ENCODE measurements around the gene UBE3C.
"Not testable (repeated sequence)": the region's sequence is repeated elsewhere in the genome, so short reads cannot be mapped to it uniquely, and the experiment has no call there.

Gene UBE3C

DNA sequence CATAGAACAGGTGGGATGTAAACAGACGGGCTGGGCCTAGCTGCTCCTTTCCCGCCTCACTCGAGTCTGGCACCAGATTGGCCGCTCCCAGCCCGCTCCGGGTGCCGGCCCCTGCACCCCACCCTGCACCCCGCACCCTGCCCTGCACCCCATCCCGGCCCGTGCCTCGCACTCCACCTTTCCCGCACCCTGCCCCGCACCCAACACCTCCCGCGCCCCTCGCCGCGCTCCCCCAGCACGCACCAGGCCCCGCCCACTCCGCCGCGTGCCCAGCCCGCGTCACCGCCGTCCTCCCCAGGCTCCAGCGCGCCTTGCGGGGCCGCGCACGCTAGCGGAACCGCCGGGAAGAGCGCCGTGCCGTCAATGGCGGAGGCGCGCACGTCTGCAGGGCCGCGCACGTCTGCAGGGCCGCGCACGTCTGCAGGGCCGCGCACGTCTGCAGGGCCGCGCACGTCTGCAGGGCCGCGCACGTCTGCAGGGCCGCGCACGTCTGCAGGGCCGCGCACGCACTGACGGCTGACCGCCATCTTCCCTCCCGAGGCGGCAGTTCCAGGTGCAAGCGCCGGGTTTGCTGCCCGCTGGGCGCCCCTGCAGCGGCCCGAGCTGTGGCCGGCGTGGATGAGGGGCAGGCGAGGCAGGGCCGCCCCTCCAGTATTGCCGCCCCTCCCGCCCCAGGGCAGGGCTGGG lies at the start of gene UBE3C:
Gene UBE3C, plus strand, starts transcription at position 503 of the 687 bp plus-strand sequence. CDS start 347 bp downstream, outside the sequence.
- H3K4me3 Mint-ChIP-seq: peak within 1 kb of the TSS; percentile 81
- peaks cover 36% of the 10 kb centered on the region for H3K4me1 Mint-ChIP-seq (ENCODE audit: low read depth)
- peak within 1 kb of the TSS; percentile 94 for H3K27ac Mint-ChIP-seq
- peaks cover 16% of the 10 kb centered on the region for H3K36me3 Mint-ChIP-seq (ENCODE audit: low read depth)
- H3K27me3 Mint-ChIP-seq (ENCODE audit: low read depth): no peaks in the 10 kb centered on the region
- H3K9me3 Mint-ChIP-seq: no peaks in the 10 kb centered on the region

DNA sequence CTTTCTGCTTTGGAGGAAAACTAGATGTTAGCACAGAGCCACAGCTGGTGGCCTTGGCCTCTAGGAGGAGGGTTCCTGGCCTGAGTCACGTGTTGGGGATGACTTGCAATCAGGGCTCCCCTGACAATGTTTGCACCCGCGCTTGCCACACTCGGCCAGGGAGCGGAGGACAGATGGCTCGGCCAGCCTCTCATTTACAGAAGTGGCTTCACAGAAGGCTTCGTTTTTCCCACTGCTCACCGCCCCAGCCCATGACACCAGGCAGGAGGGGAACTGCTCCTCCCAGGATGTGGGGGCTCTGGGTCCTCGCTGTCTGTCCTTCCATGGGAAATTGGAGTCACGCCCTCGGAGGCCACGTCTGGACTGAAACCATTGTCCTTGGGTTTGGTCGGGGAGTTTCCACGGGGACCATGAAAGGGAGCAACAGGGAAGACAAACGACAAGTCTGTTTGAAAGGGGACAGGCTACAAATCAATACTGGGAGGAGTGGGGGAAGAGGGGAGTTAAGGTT lies 49.6 kb upstream of the UBE3C start:
- H3K4me3 Mint-ChIP-seq: no peak overlapping the region
- H3K27me3 Mint-ChIP-seq (ENCODE audit: low read depth): no peaks in the 10 kb centered on the region
- H3K27ac Mint-ChIP-seq: peak overlapping the region; percentile 24
- no peaks in the 10 kb centered on the region for H3K4me1 Mint-ChIP-seq (ENCODE audit: low read depth)
- no peaks in the 10 kb centered on the region for H3K36me3 Mint-ChIP-seq (ENCODE audit: low read depth)
- H3K9me3 Mint-ChIP-seq: peaks cover 5% of the 10 kb centered on the region

DNA sequence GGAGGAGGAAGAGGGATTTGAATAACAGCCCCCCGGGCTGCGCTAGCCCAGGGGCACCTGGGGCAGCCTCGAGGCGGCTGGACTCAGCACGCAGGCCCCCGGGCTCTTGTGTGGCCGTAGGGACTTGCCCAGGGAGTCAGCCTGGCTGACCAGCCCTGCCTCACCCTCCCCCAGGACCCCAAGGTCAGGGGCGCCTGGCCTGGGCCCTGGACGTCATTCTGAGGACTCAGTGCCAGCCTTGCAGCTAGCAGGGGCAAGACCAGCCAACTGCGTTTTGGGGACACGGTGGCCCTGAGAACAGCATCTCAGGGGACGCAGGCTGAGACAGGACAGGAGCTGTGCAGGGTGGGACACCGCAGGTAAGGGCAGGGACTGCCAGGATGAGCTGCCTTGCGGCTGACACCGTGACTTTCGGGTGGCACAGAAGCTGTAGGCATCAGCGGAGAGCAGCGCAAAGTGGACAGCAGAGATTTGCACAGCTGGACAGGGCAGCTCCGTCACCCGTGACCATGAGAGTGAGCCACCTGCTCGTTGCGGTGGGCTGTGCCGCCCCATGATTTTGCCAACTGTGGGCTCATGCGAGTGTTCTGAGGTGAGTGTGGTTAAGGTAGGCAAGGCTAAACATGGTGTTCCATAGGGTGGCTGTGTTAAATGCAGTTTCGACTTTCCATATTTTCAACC lies 48.1 kb upstream of the UBE3C start:
- Mint-ChIP-seq H3K9me3 (peaks cover 5% of the 10 kb centered on the region), H3K27ac (no peak overlapping the region), H3K36me3 (ENCODE audit: low read depth) (no peaks in the 10 kb centered on the region), H3K27me3 (ENCODE audit: low read depth) (no peaks in the 10 kb centered on the region), H3K4me1 (ENCODE audit: low read depth) (no peaks in the 10 kb centered on the region), H3K4me3 (no peak overlapping the region)

DNA sequence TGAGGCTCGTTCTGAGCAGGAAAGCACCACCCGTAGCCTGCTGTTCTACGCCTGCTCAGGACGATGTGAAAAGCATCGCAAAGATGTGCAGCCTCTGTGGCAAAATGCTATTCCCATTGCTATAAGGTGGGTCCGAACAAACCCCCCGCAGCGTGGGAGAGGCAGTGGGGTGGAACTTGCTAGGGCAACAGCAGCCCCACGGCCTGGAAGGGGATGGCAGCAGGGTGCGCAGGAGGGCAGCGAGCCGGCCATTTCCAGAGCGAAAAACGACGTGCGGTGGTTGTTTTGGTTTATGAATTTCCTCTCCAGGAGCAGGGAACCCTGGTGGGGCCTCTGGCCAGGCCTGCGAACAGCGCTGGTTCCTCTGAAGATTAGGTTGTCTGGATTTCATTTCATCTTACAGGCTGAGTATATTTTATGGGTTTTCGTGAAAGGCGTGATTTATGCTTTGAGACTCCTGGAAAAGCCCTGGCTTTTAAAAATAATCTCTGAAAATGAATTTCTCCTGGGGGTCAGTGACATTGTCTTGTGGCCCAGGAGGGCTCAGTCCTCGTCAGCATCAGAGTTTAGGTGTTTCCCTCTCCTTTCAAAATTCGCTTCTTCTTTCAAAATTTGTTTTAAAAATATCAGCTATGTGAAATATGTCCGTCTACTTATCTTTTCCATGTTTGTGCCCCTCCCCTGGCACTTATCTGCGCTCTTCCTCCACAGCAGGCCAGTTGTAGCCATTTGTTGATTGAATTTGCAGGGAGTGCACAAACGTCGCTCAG lies 42.3 kb upstream of the UBE3C start:
- Mint-ChIP-seq H3K4me3 (no peak overlapping the region), H3K9me3 (peaks cover 5% of the 10 kb centered on the region), H3K27me3 (ENCODE audit: low read depth) (no peaks in the 10 kb centered on the region), H3K36me3 (ENCODE audit: low read depth) (no peaks in the 10 kb centered on the region), H3K4me1 (ENCODE audit: low read depth) (no peaks in the 10 kb centered on the region), H3K27ac (no peak overlapping the region)

DNA sequence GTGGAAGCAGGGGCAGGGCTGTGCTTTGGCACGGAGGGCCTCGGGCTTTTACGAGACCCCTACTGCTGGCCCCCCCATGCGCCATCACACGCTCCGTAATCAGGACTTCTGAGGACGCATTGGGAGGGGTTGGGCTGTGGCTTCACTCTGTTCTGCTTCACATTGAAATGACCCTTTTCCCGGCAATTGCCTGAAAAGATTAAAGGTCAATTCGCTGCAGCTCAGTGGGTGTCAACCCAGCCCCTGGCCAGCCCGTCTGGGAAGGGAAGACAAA lies 41.7 kb upstream of the UBE3C start:
- Mint-ChIP-seq H3K27me3 (ENCODE audit: low read depth) (no peaks in the 10 kb centered on the region), H3K4me3 (no peak overlapping the region), H3K9me3 (peaks cover 5% of the 10 kb centered on the region), H3K27ac (no peak overlapping the region), H3K36me3 (ENCODE audit: low read depth) (no peaks in the 10 kb centered on the region), H3K4me1 (ENCODE audit: low read depth) (no peaks in the 10 kb centered on the region)

DNA sequence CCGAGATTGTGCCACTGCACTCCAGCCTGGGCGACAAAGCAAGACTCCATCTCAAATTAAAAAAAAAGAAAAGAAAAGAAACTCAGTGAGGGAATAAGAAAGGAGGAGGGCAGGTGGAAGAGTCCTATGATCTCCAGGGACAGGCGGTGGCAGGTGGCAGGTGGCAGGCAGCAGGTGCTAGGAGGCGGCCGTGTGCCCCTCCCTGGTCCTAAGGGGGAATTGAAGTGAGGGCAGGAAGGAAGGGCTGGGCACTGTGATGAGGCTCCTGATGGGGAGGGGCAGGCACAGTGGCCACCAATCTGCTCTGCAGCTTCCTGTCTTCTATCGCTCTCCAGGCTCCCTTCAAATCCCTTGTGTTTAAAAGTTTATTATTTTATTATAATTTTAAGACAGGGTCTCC lies 41.2 kb upstream of the UBE3C start:
- Mint-ChIP-seq H3K27ac (no peak overlapping the region), H3K36me3 (ENCODE audit: low read depth) (no peaks in the 10 kb centered on the region), H3K4me1 (ENCODE audit: low read depth) (no peaks in the 10 kb centered on the region), H3K4me3 (no peak overlapping the region), H3K27me3 (ENCODE audit: low read depth) (no peaks in the 10 kb centered on the region), H3K9me3 (peaks cover 7% of the 10 kb centered on the region)

DNA sequence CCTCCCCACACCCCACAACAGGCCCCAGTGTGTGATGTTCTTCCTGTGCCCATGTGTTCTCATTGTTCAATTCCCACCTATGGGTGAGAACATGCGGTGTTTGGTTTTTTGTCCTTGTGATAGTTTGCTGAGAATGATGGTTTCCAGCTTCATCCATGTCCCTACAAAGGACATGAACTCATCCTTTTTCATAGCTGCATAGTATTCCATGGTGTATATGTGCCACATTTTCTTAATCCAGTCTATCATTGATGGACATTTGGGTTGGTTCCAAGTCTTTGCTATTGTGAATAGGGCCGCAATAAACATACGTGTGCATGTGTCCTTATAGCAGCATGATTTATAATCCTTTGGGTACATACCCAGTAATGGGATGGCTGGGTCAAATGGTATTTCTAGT lies 38.7 kb upstream of the UBE3C start:
- not testable (repeated sequence) for H3K4me3 Mint-ChIP-seq

DNA sequence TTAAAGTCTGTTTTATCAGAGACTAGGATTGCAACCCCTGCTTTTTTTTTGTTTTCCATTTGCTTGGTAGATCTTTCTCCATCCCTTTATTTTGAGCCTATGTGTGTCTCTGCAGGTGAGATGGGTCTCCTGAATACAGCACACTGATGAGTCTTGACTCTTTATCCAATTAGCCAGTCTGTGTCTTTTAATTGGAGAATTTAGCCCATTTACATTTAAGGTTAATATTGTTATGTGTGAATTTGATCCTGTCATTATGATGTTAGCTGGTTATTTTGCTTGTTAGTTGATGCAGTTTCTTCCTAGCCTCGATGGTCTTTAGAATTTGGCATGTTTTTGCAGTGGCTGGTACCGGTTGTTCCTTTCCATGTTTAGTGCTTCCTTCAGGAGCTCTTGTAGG lies 35.1 kb upstream of the UBE3C start:
- not testable (repeated sequence) for H3K4me1 Mint-ChIP-seq (ENCODE audit: low read depth); H3K27me3 Mint-ChIP-seq (ENCODE audit: low read depth)
- peaks cover 16% of the 10 kb centered on the region for H3K9me3 Mint-ChIP-seq

More for the DNA sequence above, 38.7 kb upstream of the UBE3C start:
- H3K9me3 Mint-ChIP-seq; H3K27ac Mint-ChIP-seq; H3K27me3 Mint-ChIP-seq (ENCODE audit: low read depth); H3K36me3 Mint-ChIP-seq (ENCODE audit: low read depth); H3K4me1 Mint-ChIP-seq (ENCODE audit: low read depth): not testable (repeated sequence)

DNA sequence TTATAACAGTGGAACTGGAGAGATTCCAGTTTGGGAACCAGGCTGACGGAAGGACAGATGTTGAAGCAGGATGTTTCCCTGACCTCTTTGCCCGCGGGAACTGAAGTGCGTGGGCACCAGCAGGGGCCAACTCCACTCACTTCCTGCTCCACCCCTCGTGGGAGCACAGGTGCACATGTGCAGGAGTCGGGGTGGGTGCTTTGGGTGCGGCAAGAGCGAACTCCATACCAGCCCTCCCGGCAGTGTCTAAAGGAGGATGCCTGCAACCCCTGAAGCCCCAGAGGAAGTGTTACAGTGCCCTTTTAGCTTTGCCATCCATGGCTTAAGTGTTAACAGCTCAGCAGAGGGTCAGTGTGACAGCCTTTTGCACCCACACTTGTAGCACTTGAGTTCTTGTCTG lies 27.4 kb upstream of the UBE3C start:
- no peak overlapping the region for H3K4me3 Mint-ChIP-seq

More for the DNA sequence above, 35.1 kb upstream of the UBE3C start:
- H3K4me3 Mint-ChIP-seq; H3K36me3 Mint-ChIP-seq (ENCODE audit: low read depth); H3K27ac Mint-ChIP-seq: not testable (repeated sequence)

DNA sequence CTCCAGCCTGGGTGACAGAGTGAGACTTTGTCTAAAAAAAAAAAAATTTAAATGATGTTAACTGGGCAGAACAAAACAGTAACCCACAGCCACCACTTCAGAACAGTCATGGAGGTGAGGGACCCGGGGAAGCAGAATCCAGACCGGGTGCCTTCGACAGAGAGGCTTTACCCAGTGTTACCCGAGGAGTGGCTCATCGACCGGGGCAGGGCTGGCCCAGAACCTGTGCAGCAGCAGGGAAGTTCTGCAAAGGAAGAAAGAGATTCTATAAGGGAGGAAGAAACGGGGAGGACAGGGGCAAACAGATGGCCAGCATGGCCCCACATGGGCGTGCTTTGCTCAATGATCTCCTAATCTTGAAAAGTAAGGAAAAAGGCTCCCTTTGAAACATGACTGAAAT lies 26.0 kb upstream of the UBE3C start:
- no peaks in the 10 kb centered on the region for H3K36me3 Mint-ChIP-seq (ENCODE audit: low read depth)
- no peak overlapping the region for H3K4me3 Mint-ChIP-seq
- no peak overlapping the region for H3K27ac Mint-ChIP-seq
- H3K27me3 Mint-ChIP-seq (ENCODE audit: low read depth): no peaks in the 10 kb centered on the region
- peaks cover 11% of the 10 kb centered on the region for H3K9me3 Mint-ChIP-seq
- H3K4me1 Mint-ChIP-seq (ENCODE audit: low read depth): no peaks in the 10 kb centered on the region

More for the DNA sequence above, 27.4 kb upstream of the UBE3C start:
- peaks cover 14% of the 10 kb centered on the region for H3K9me3 Mint-ChIP-seq
- H3K36me3 Mint-ChIP-seq (ENCODE audit: low read depth): no peaks in the 10 kb centered on the region
- no peak overlapping the region for H3K27ac Mint-ChIP-seq
- H3K27me3 Mint-ChIP-seq (ENCODE audit: low read depth): no peaks in the 10 kb centered on the region
- no peaks in the 10 kb centered on the region for H3K4me1 Mint-ChIP-seq (ENCODE audit: low read depth)

DNA sequence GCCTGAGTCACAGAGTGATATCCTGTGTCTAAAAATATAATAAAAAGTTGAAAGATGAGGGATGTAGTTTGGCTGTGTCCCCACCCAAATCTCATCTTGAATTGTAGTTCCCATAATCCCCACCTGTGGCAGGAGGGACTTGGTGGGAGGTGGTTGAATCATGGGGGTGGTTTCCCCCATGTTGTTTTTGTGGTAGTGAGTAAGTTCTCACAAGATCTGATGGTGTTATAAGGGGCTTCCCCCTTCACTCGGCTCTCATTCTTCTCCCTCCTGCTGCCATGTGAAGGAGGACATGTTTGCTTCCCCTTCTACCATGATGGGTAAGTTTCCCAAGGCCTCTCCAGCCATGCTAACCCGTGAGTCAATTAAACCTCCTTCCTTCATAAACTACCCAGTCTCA lies 25.1 kb upstream of the UBE3C start:
- Mint-ChIP-seq H3K9me3 (peaks cover 11% of the 10 kb centered on the region), H3K36me3 (ENCODE audit: low read depth) (no peaks in the 10 kb centered on the region), H3K4me1 (ENCODE audit: low read depth) (no peaks in the 10 kb centered on the region), H3K27ac (no peak overlapping the region), H3K4me3 (no peak overlapping the region), H3K27me3 (ENCODE audit: low read depth) (no peaks in the 10 kb centered on the region)

DNA sequence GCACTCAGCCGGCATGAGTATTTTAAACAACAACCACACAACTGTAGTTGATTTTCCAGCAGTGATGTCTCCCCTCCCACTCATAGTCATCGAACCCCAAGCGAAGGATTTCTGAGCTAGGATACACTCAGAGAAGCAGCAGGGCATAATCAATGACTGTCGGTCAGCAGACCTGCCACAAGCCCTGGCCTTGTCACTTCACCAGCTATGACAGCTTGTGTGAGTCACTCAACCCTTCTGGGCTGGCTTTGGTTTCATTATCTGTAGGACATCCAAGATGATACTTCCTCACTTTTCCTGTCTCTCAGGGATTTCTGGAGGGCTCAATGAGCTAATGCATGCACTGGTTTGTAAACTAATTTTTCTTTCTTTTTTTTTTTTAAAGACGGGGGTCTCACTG lies 22.0 kb upstream of the UBE3C start:
- Mint-ChIP-seq H3K27ac (no peak overlapping the region), H3K4me1 (ENCODE audit: low read depth) (no peaks in the 10 kb centered on the region), H3K36me3 (ENCODE audit: low read depth) (no peaks in the 10 kb centered on the region), H3K4me3 (no peak overlapping the region), H3K27me3 (ENCODE audit: low read depth) (no peaks in the 10 kb centered on the region), H3K9me3 (peaks cover 11% of the 10 kb centered on the region)

DNA sequence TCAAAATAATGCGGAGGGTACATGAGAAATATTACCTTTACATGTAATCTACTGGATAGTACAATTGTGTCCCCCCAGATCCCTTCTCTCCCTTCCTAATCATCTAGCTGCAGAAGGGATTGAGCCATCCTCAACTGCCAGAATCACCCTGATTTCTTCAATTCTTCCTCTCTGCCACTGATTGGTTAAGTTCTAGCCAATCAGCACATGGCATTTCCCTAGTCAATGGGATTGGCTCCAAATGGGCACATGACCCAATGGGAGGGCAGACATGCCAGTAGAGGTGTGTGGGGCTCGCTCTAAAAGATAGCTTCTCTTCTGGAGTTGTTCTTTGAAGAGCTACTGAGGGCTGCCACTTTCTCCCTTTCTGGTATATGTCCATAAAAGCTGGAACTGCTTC lies 20.9 kb upstream of the UBE3C start:
- Mint-ChIP-seq H3K36me3 (ENCODE audit: low read depth) (no peaks in the 10 kb centered on the region), H3K4me1 (ENCODE audit: low read depth) (no peaks in the 10 kb centered on the region), H3K4me3 (no peak overlapping the region), H3K27ac (no peak overlapping the region), H3K9me3 (peaks cover 11% of the 10 kb centered on the region), H3K27me3 (ENCODE audit: low read depth) (no peaks in the 10 kb centered on the region)

DNA sequence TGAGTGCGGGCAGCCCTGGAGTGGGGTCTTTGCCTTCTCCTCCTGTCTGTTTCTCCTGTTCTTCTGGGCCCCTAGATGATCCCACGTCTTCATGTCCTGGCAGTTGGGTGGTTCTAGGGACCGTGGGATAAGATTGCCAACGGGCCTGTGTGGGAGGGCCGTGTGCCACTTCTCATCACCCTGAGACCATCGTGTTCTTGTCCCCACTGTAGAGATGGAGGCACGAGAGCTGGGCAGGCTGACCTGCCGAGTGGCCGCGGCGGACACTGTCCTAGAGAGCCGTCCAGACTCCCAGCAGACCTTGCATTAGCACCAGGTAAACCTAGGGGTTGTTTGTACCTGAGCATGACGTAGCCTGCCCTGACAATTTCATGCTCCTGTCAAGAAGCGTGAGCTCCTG lies 18.5 kb upstream of the UBE3C start:
- Mint-ChIP-seq H3K4me3 (no peak overlapping the region), H3K27ac (no peak overlapping the region), H3K9me3 (peaks cover 3% of the 10 kb centered on the region), H3K27me3 (ENCODE audit: low read depth) (no peaks in the 10 kb centered on the region), H3K4me1 (ENCODE audit: low read depth) (no peaks in the 10 kb centered on the region), H3K36me3 (ENCODE audit: low read depth) (no peaks in the 10 kb centered on the region)

DNA sequence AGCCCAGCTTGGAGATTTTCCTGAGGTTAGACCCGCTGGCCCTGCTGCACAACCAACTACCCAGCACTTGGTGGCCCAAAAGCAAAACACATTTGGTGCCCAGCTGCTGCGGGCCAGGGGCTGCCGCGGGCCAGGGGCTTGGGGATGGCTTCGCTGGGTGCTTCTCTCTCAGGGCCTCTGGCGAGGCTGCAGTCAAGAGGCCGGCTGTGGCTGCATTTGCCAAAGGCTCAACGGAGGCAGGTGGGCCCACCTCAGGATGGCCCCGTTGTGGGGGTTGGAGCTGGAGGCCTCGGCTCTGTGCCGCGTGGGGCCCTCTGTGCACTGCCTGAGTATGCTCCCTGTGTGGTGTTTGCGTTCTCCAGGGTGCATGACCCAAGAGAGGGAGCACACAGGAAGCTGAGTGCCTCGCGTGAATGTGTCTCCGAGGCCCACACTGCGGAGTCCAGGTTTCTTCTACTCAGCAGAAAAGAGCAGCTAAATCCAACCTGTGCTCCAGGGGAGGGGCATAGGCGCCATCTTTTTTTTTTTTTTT lies 17.5 kb upstream of the UBE3C start:
- Mint-ChIP-seq H3K27ac (no peak overlapping the region), H3K36me3 (ENCODE audit: low read depth) (no peaks in the 10 kb centered on the region), H3K9me3 (peaks cover 3% of the 10 kb centered on the region), H3K4me3 (no peak overlapping the region), H3K4me1 (ENCODE audit: low read depth) (no peaks in the 10 kb centered on the region), H3K27me3 (ENCODE audit: low read depth) (no peaks in the 10 kb centered on the region)
